Measurements from ENCODE around the gene GRIFIN.

Gene GRIFIN

DNA sequence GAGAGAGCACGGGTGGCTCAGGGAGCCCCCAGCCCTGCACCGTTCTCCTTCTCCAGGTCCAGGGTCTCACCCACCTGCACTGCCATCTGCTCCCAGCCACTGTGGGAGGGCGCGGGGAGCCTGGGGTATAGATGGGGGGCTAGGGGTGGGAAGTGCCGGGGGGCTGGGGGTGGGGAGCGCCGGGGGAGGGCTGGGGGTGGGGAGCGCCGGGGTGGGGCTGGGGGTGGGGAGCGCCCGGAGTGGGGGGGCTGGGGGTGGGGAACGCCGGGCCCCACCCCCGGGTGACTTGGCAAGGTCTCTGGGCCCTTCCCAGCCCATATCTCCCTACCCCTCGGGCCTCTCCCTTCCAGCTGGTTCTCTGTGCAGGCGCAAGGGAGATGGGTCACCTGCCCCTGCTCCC, at the start of gene GRIFIN:
Gene GRIFIN (minus strand): TSS at position 101 of the 400 bp plus-strand sequence. CDS start 15 bp downstream, at position 86.
- no peak within 1 kb of the TSS for H3K27ac ChIP-seq (ENCODE audit: low read depth, low read length)
- no peaks in the 10 kb centered on the region for H3F3A ChIP-seq (ENCODE audit: control insufficient read depth, insufficient read depth)
- no peaks in the 10 kb centered on the region for H3K79me2 ChIP-seq (ENCODE audit: control insufficient read depth, low read length)
- no peak within 1 kb of the TSS for H3K4me3 ChIP-seq (ENCODE audit: low read length)
- H3K9me2 ChIP-seq (replicated peaks; ENCODE audit: control insufficient read depth, low read length) = no peaks in the 10 kb centered on the region
- TF ChIP-seq CTCF (IDR thresholded peaks at IDR 0.05; ENCODE audit: low read depth, low read length, poor library complexity, severe bottlenecking) (no peak), EZH2phosphoT487 (IDR thresholded peaks at IDR 0.05; ENCODE audit: borderline replicate concordance, low read length) (no peak)
- no peaks in the 10 kb centered on the region for H3K36me3 ChIP-seq (ENCODE audit: control insufficient read depth, low read length)
- peaks cover 7% of the 10 kb centered on the region; the same call in 1 of the 2 replicates for H3K4me1 ChIP-seq (ENCODE audit: control insufficient read depth, low read length)
- no peak within 1 kb of the TSS for H3K4me2 ChIP-seq (ENCODE audit: low read length)
- H3K9me3 ChIP-seq (ENCODE audit: control insufficient read depth, insufficient read depth, low read length) = no peaks in the 10 kb centered on the region
- H4K20me1 ChIP-seq (ENCODE audit: control insufficient read depth, insufficient read depth, low read depth, low read length) = no peaks in the 10 kb centered on the region; the same call in 1 of the 2 replicates
- H3K27me3 ChIP-seq (ENCODE audit: control insufficient read depth, low read length) = peaks cover under 1% of the 10 kb centered on the region; the same call in 1 of the 2 replicates

DNA sequence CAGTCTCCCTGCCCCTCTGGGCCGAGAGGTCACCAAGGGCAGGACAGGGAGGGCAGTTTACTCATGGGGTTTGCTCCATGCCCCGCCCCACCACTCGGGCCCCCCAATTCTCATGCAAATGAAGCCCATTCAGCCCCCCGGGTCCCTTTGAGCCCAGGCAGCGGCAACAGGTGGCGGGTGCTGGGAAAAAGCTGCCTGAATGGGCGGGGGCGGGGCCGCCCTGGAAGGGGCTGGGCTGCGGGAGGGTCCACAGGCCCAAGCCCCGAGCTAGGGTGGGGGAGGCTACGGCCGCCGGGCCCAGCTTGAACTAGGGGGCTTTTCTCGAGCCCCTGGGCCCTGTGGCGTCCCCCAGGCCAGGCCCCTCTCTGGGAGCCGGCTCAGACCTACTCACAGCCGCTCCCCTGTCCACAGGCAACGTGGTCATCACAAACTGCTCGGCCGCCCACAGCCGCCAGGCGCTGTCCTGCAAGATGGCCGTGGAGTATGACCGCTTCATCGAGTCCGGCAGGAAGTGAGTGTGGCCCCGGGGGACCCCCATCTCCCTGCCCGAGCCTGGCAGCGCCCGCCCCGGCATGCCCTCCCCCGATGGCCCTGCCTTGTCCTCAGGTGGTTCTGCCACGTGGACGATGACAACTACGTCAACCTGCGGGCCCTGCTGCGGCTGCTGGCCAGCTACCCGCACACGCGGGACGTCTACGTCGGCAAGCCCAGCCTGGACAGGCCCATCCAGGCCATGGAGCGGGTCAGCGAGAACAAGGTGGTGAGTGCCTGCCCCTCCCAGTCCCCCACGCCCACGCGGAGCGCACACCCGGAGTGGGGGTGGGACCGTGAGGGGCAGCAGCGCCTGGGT, 48.8 kb upstream of the GRIFIN start:
- TF ChIP-seq EZH2phosphoT487 (IDR thresholded peaks at IDR 0.05; ENCODE audit: borderline replicate concordance, low read length) (no peak), CTCF (IDR thresholded peaks at IDR 0.05; ENCODE audit: low read depth, low read length, poor library complexity, severe bottlenecking) (no peak)
- H3K9me3 ChIP-seq (ENCODE audit: control insufficient read depth, insufficient read depth, low read length) = no peaks in the 10 kb centered on the region
- H3K4me3 ChIP-seq (ENCODE audit: low read length) = no peak overlapping the region
- H3K4me2 ChIP-seq (ENCODE audit: low read length) = no peak overlapping the region; the same call in 1 of the 2 replicates
- peaks cover 46% of the 10 kb centered on the region for H3K4me1 ChIP-seq (ENCODE audit: control insufficient read depth, low read length)
- H3K9me2 ChIP-seq (replicated peaks; ENCODE audit: control insufficient read depth, low read length) = no peaks in the 10 kb centered on the region
- no peaks in the 10 kb centered on the region for H3K79me2 ChIP-seq (ENCODE audit: control insufficient read depth, low read length)
- H4K20me1 ChIP-seq (ENCODE audit: control insufficient read depth, insufficient read depth, low read depth, low read length) = peaks cover 5% of the 10 kb centered on the region; the same call in 1 of the 2 replicates
- peaks cover 54% of the 10 kb centered on the region for H3K27me3 ChIP-seq (ENCODE audit: control insufficient read depth, low read length)
- H3K36me3 ChIP-seq (ENCODE audit: control insufficient read depth, low read length) = no peaks in the 10 kb centered on the region
- no peak overlapping the region for H3K27ac ChIP-seq (ENCODE audit: low read depth, low read length)
- H3F3A ChIP-seq (ENCODE audit: control insufficient read depth, insufficient read depth) = peaks cover 9% of the 10 kb centered on the region

- H3K36me3 ChIP-seq (ENCODE audit: control insufficient read depth, low read length) = no peaks in the 10 kb centered on the region
- H3K79me2 ChIP-seq (ENCODE audit: control insufficient read depth, low read length) = no peaks in the 10 kb centered on the region
- H3K27me3 ChIP-seq (ENCODE audit: control insufficient read depth, low read length) = peaks cover 55% of the 10 kb centered on the region
- no peak overlapping the region; the same call in 1 of the 2 replicates for H3K4me2 ChIP-seq (ENCODE audit: low read length)
- peaks cover 39% of the 10 kb centered on the region for H3K4me1 ChIP-seq (ENCODE audit: control insufficient read depth, low read length)
- no peaks in the 10 kb centered on the region for H3K9me3 ChIP-seq (ENCODE audit: control insufficient read depth, insufficient read depth, low read length)
- H3F3A ChIP-seq (ENCODE audit: control insufficient read depth, insufficient read depth) = peaks cover 9% of the 10 kb centered on the region
- H3K9me2 ChIP-seq (replicated peaks; ENCODE audit: control insufficient read depth, low read length) = no peaks in the 10 kb centered on the region
- TF ChIP-seq EZH2phosphoT487 (IDR thresholded peaks at IDR 0.05; ENCODE audit: borderline replicate concordance, low read length) (no peak), CTCF (IDR thresholded peaks at IDR 0.05; ENCODE audit: low read depth, low read length, poor library complexity, severe bottlenecking) (no peak)
- no peak overlapping the region for H3K27ac ChIP-seq (ENCODE audit: low read depth, low read length)
- no peak overlapping the region for H3K4me3 ChIP-seq (ENCODE audit: low read length)
- peaks cover 5% of the 10 kb centered on the region; the same call in 1 of the 2 replicates for H4K20me1 ChIP-seq (ENCODE audit: control insufficient read depth, insufficient read depth, low read depth, low read length)
Observed at GRCh38 chr7:2523941-2524807, 48.0 kb upstream of the GRIFIN start.
